Activated CD4-positive, alpha-beta T cell treated with anti-CD3 and anti-CD28 coated beads, Interleukin-2, amount 50 U/mL, for 1 hour (primary cell): Measurements from ENCODE around the gene NRDE2.

Source experiments
- DNase-seq: peaks from one replicate; pipeline ENCODE4 v3.0.0-alpha.2; 2020

NRDE2 gene

GRCh38 chr14:90295870-90296516 is 35.7 kb downstream of the NRDE2 start:
- no peak for DNase-seq

GRCh38 chr14:90294872-90295271 is 36.9 kb downstream of the NRDE2 start:
- no peak for DNase-seq

GRCh38 chr14:90293766-90294730 is 37.7 kb downstream of the NRDE2 start:
- DNase-seq: no peak

- no peak for DNase-seq
Measured at GRCh38 chr14:90291699-90292098, 40.0 kb downstream of the NRDE2 start.

GRCh38 chr14:90290337-90291011 is 41.3 kb downstream of the NRDE2 start:
- DNase-seq: no peak

- no peak for DNase-seq
Measured at GRCh38 chr14:90288651-90289355, 42.9 kb downstream of the NRDE2 start.

GRCh38 chr14:90287791-90288190 is 44.0 kb downstream of the NRDE2 start:
- DNase-seq: no peak

GRCh38 chr14:90281756-90282155 is 50.0 kb downstream of the NRDE2 start:
- no peak for DNase-seq

GRCh38 chr14:90281261-90281660 is 50.5 kb downstream of the NRDE2 start:
- DNase-seq: no peak

GRCh38 chr14:90280096-90280495 is 51.6 kb downstream of the NRDE2 start:
- DNase-seq: no peak

- no peak for DNase-seq
Measured at GRCh38 chr14:90278199-90279175, 53.3 kb downstream of the NRDE2 start.

GRCh38 chr14:90277581-90278198 is 54.1 kb downstream of the NRDE2 start:
- DNase-seq: no peak

GRCh38 chr14:90276646-90277367 is 54.9 kb downstream of the NRDE2 start:
- no peak for DNase-seq

- no peak for DNase-seq
Measured at GRCh38 chr14:90275820-90276219, 55.9 kb downstream of the NRDE2 start.

GRCh38 chr14:90275458-90275814 is 56.3 kb downstream of the NRDE2 start:
- DNase-seq: no peak

GRCh38 chr14:90274808-90275457 is 56.8 kb downstream of the NRDE2 start:
- DNase-seq: no peak

GRCh38 chr14:90274019-90274418 is 57.7 kb downstream of the NRDE2 start:
- no peak for DNase-seq

GRCh38 chr14:90273532-90273931 is 58.2 kb downstream of the NRDE2 start:
- no peak for DNase-seq

GRCh38 chr14:90272523-90272922 is 59.2 kb downstream of the NRDE2 start:
- no peak for DNase-seq

- no peak for DNase-seq
Measured at GRCh38 chr14:90268420-90268819, 63.3 kb downstream of the NRDE2 start.
